Mesenchymal stem cell (in vitro differentiated cells and primary cell): Measurements from ENCODE around the gene RABL6.

Source experiments
- DNase-seq: peaks from one replicate; pipeline ENCODE4 v3.0.0-alpha.2; 2013
- H2AFZ ChIP-seq: one replicate; pipeline ENCODE4 v1.6.1; 2013; ENCODE audit warnings: low read depth, mild to moderate bottlenecking, control low read depth, inconsistent platforms, low read length, moderate library complexity
- H2AK5ac ChIP-seq: 2 replicates; pipeline ENCODE4 v1.6.1; 2013; ENCODE audit warnings: low read length, moderate library complexity, mild to moderate bottlenecking, inconsistent platforms; ENCODE audit not compliant: severe bottlenecking
- H2BK120ac ChIP-seq: one replicate; pipeline ENCODE4 v1.6.1; 2013; ENCODE audit warnings: low read depth, mild to moderate bottlenecking, inconsistent platforms, low read length, moderate library complexity
- H2BK12ac ChIP-seq, 2 experiments: one replicate each; pipeline ENCODE4 v1.6.1; 2013; ENCODE audit warnings: inconsistent platforms in 2 of 2, low read length in 2 of 2, mild to moderate bottlenecking in 2 of 2, moderate library complexity in 2 of 2, control low read depth in 1 of 2
- H2BK15ac ChIP-seq: one replicate; pipeline ENCODE4 v1.6.1; 2013; ENCODE audit warnings: mild to moderate bottlenecking, low read depth, inconsistent platforms; ENCODE audit not compliant: poor library complexity, severe bottlenecking
- H2BK5ac ChIP-seq: 2 replicates; pipeline ENCODE4 v1.6.1; 2013; ENCODE audit warnings: low read depth, mild to moderate bottlenecking, low read length, control low read depth, inconsistent platforms; ENCODE audit not compliant: poor library complexity, severe bottlenecking
- H3K14ac ChIP-seq, 2 experiments: one replicate each; pipeline ENCODE4 v1.6.1; 2013; ENCODE audit warnings: inconsistent platforms in 2 of 2, low read length in 2 of 2, control low read depth in 1 of 2, mild to moderate bottlenecking in 1 of 2, moderate library complexity in 1 of 2
- H3K18ac ChIP-seq, 2 experiments: one replicate each; pipeline ENCODE4 v1.6.1; 2013; ENCODE audit warnings: inconsistent platforms in 2 of 2, low read length in 2 of 2, control low read depth in 1 of 2, low read depth in 1 of 2, mild to moderate bottlenecking in 1 of 2
- H3K23ac ChIP-seq, 2 experiments: one replicate each; pipeline ENCODE4 v1.6.1; 2013; ENCODE audit warnings: inconsistent platforms in 2 of 2, low read length in 2 of 2, mild to moderate bottlenecking in 2 of 2, moderate library complexity in 2 of 2, control low read depth in 1 of 2
- H3K27ac ChIP-seq: 2 replicates; pipeline ENCODE4 v1.5.1; 2013; ENCODE audit warnings: mild to moderate bottlenecking, moderate library complexity, low read length, control low read depth, inconsistent platforms; ENCODE audit not compliant: poor library complexity, severe bottlenecking
- H3K27me3 ChIP-seq, 2 experiments: 2 replicates each; pipeline versions ENCODE4 v1.6.1 to v1.7.0; 2013; ENCODE audit warnings: low read length in 2 of 2, mild to moderate bottlenecking in 2 of 2, moderate library complexity in 2 of 2, control low read depth in 1 of 2, inconsistent platforms in 1 of 2; ENCODE audit not compliant: control insufficient read depth in 1 of 2, insufficient read depth in 1 of 2
- H3K36me3 ChIP-seq, 2 experiments: 2 replicates each; pipeline versions ENCODE4 v1.6.1 to v1.7.0; 2013; ENCODE audit warnings: low read length in 2 of 2, control low read depth in 1 of 2, inconsistent platforms in 1 of 2, low read depth in 1 of 2, mild to moderate bottlenecking in 1 of 2; ENCODE audit not compliant: insufficient read depth in 2 of 2, control insufficient read depth in 1 of 2
- H3K4ac ChIP-seq, 2 experiments: one replicate each; pipeline ENCODE4 v1.6.1; 2013; ENCODE audit warnings: inconsistent platforms in 2 of 2, low read length in 2 of 2, mild to moderate bottlenecking in 2 of 2, moderate library complexity in 2 of 2, control low read depth in 1 of 2, low read depth in 1 of 2
- H3K4me1 ChIP-seq: 2 replicates; pipeline ENCODE4 v1.6.1; 2013; ENCODE audit warnings: low read depth, low read length, control low read depth; ENCODE audit not compliant: control insufficient read depth, insufficient read depth
- H3K4me2 ChIP-seq: 2 replicates; pipeline ENCODE4 v1.6.1; 2013; ENCODE audit warnings: low read length, mild to moderate bottlenecking, inconsistent platforms; ENCODE audit not compliant: poor library complexity, severe bottlenecking
- H3K4me3 ChIP-seq, 2 experiments: 2 replicates each; pipeline versions ENCODE4 v1.5.1 to v1.7.0; 2013; ENCODE audit warnings: low read length in 2 of 2, mild to moderate bottlenecking in 2 of 2, control low read depth in 1 of 2, low read depth in 1 of 2; ENCODE audit not compliant: insufficient read depth in 1 of 2
- H3K79me1 ChIP-seq: replicated peaks from 2 replicates; pipeline ENCODE4 v1.6.1; 2013; ENCODE audit warnings: mild to moderate bottlenecking, control low read depth, low read length, inconsistent platforms; ENCODE audit not compliant: poor library complexity, severe bottlenecking
- H3K9ac ChIP-seq: 2 replicates; pipeline ENCODE4 v1.7.0; 2013; ENCODE audit warnings: mild to moderate bottlenecking, low read length, moderate library complexity
- H3K9me3 ChIP-seq: 2 replicates; pipeline ENCODE4 v1.7.0; 2013; ENCODE audit warnings: mild to moderate bottlenecking, low read length; ENCODE audit not compliant: control insufficient read depth
- H4K8ac ChIP-seq: one replicate; pipeline ENCODE4 v1.6.1; 2013; ENCODE audit warnings: inconsistent platforms, mild to moderate bottlenecking, low read length, moderate library complexity
- H4K91ac ChIP-seq: one replicate; pipeline ENCODE4 v1.6.1; 2013; ENCODE audit warnings: mild to moderate bottlenecking, low read length, inconsistent platforms
- WGBS: methylation state at CpG from one replicate; pipeline ENCODE4 v1.1.7; 2013; ENCODE audit warnings: mixed read lengths; 5-methylcytosine and 5-hydroxymethylcytosine counted together

The RABL6 gene

GRCh38 chr9:136851941-136852663, 44.4 kb downstream of the RABL6 start, which contains the start of gene MAMDC4:
Gene MAMDC4, plus strand, starts transcription at chr9:136852346. Its CDS starts 71 bp downstream, at chr9:136852417.
- WGBS, result 93% methylated on average over 23 of the region's 23 CpGs
- no peak within 1 kb of the TSS for H3K4me2 ChIP-seq

GRCh38 chr9:136852664-136853595, 45.2 kb downstream of the RABL6 start:
- Histone ChIP-seq H2AK5ac (no peak overlapping the region), H2BK12ac (no peak overlapping the region), H3K4me1 (peaks cover 62% of the 10 kb centered on the region), H3K18ac (peak overlapping the region in 1 of 2 experiments; percentile 30), H2BK15ac (no peak overlapping the region), H3K79me1 (peaks cover 23% of the 10 kb centered on the region), H3K27ac (no peak overlapping the region), H2BK120ac (no peak overlapping the region), H3K4me2 (no peak overlapping the region), H3K9ac (no peak overlapping the region), H4K8ac (peak overlapping the region; percentile 19), H3K27me3 (no peaks in the 10 kb centered on the region), H3K4me3 (no peak overlapping the region), H3K23ac (no peak overlapping the region), H4K91ac (no peak overlapping the region), H3K4ac (no peak overlapping the region), H2BK5ac (no peak overlapping the region), H3K9me3 (no peaks in the 10 kb centered on the region), H3K14ac (no peak overlapping the region), H2AFZ (no peak overlapping the region), H3K36me3 (peaks cover 0 to 61% of the 10 kb centered on the region in 2 experiments)
- DNase-seq, result no peak
- WGBS, result 93% methylated on average over 29 of the region's 29 CpGs

More at GRCh38 chr9:136851941-136852663, 44.4 kb downstream of the RABL6 start, which contains the start of gene MAMDC4:
- peak within 1 kb of the TSS; percentile 30 for H2AK5ac ChIP-seq
- H2AFZ ChIP-seq, result no peak within 1 kb of the TSS
- H4K8ac ChIP-seq, result peak within 1 kb of the TSS; percentile 55
- H3K36me3 ChIP-seq, result peaks cover 0 to 54% of the 10 kb centered on the region in 2 experiments
- H3K9me3 ChIP-seq, result no peaks in the 10 kb centered on the region
- no peak within 1 kb of the TSS for H3K27ac ChIP-seq
- peak within 1 kb of the TSS; percentile 4 for H2BK15ac ChIP-seq
- H3K4me1 ChIP-seq, result peaks cover 62% of the 10 kb centered on the region
- no peak within 1 kb of the TSS for H2BK120ac ChIP-seq
- H3K9ac ChIP-seq, result no peak within 1 kb of the TSS
- H4K91ac ChIP-seq, result no peak within 1 kb of the TSS
- no peak for DNase-seq
- peak within 1 kb of the TSS in 1 of 2 experiments; percentile 30 for H3K18ac ChIP-seq
- H3K14ac ChIP-seq, result no peak within 1 kb of the TSS
- peak within 1 kb of the TSS in 1 of 2 experiments; percentile 15 for H2BK12ac ChIP-seq
- H2BK5ac ChIP-seq, result no peak within 1 kb of the TSS
- no peak within 1 kb of the TSS for H3K23ac ChIP-seq
- H3K79me1 ChIP-seq, result peaks cover 22% of the 10 kb centered on the region
- no peak within 1 kb of the TSS for H3K4ac ChIP-seq
- peaks cover 0 to under 1% of the 10 kb centered on the region in 2 experiments for H3K27me3 ChIP-seq
- no peak within 1 kb of the TSS for H3K4me3 ChIP-seq

- WGBS, result 90% methylated on average over 18 of the region's 18 CpGs
These were observed 45.9 kb downstream of the RABL6 start for GRCh38 chr9:136853596-136854112.

More at GRCh38 chr9:136853596-136854112, 45.9 kb downstream of the RABL6 start:
- H2AFZ ChIP-seq, result no peak overlapping the region
- no peak overlapping the region for H3K18ac ChIP-seq
- peaks cover 22% of the 10 kb centered on the region for H3K79me1 ChIP-seq
- no peak overlapping the region for H3K4me2 ChIP-seq
- no peak overlapping the region for H2BK15ac ChIP-seq
- H2BK5ac ChIP-seq, result no peak overlapping the region
- no peak overlapping the region for H2BK12ac ChIP-seq
- H2BK120ac ChIP-seq, result no peak overlapping the region
- H3K9me3 ChIP-seq, result no peaks in the 10 kb centered on the region
- H3K4me1 ChIP-seq, result peaks cover 67% of the 10 kb centered on the region
- no peaks in the 10 kb centered on the region for H3K27me3 ChIP-seq
- H2AK5ac ChIP-seq, result no peak overlapping the region
- no peak for DNase-seq
- H4K91ac ChIP-seq, result no peak overlapping the region
- H3K14ac ChIP-seq, result no peak overlapping the region
- no peak overlapping the region for H3K9ac ChIP-seq
- H3K4ac ChIP-seq, result no peak overlapping the region
- no peak overlapping the region for H3K4me3 ChIP-seq
- H3K36me3 ChIP-seq, result peaks cover 0 to 68% of the 10 kb centered on the region in 2 experiments
- no peak overlapping the region for H3K23ac ChIP-seq
- H4K8ac ChIP-seq, result peak overlapping the region; percentile 56
- no peak overlapping the region for H3K27ac ChIP-seq
